Measurements from ENCODE around the gene BAIAP2.

DNA sequence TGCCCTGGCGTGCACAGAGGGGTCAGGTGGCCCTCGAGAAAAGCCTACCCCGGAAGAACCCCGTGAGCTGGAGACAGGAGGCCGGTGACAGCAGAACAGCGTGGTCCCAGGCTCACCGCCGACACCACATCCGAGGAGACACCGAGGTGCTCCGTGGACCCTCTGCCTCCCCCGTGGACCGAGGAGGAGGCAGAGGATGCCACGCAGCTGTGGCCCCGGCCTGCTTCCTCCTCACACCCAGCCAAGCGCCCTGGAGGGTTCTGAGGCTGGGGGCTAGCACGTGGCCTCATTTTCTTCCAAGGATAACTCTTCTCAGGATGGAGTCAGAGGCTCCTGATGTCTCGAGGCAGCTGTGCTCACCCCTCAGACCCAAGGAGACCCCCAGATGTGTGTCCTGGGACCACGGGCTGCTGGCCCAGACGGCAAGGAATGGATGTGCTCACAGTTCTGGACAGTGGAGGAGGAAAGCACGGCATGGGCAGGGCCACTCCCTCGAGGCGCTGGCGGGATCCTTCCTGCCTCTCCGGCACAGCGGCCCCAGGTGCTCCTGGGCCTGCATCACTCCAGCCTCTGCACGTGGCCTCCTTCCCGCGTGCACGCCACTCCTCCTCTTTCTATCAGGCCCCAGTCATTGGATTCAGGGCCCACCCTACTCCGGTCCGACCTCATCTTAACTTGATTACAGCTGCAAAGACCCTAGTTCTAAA, 125.9 kb downstream of the BAIAP2 start:
- TF ChIP-seq, protein P1, sequence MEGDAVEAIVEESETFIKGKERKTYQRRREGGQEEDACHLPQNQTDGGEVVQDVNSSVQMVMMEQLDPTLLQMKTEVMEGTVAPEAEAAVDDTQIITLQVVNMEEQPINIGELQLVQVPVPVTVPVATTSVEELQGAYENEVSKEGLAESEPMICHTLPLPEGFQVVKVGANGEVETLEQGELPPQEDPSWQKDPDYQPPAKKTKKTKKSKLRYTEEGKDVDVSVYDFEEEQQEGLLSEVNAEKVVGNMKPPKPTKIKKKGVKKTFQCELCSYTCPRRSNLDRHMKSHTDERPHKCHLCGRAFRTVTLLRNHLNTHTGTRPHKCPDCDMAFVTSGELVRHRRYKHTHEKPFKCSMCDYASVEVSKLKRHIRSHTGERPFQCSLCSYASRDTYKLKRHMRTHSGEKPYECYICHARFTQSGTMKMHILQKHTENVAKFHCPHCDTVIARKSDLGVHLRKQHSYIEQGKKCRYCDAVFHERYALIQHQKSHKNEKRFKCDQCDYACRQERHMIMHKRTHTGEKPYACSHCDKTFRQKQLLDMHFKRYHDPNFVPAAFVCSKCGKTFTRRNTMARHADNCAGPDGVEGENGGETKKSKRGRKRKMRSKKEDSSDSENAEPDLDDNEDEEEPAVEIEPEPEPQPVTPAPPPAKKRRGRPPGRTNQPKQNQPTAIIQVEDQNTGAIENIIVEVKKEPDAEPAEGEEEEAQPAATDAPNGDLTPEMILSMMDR (IDR thresholded peaks at IDR 0.05; ENCODE audit: extremely low read depth in 1 of 2, insufficient read depth in 1 of 2, low read depth in 1 of 2, low read length in 2 of 2) = no peak
- no peak for TF ChIP-seq POLR2AphosphoS5 (IDR thresholded peaks at IDR 0.05; ENCODE audit: insufficient read depth, low read depth, low read length)
- TF ChIP-seq MYC (IDR thresholded peaks at IDR 0.05; ENCODE audit: low read depth, low read length) = no peak
- no peak for TF ChIP-seq POLR2A (IDR thresholded peaks at IDR 0.05; ENCODE audit: low read depth, low read length)
- no peak for TF ChIP-seq EZH2 (IDR thresholded peaks at IDR 0.05; ENCODE audit: borderline replicate concordance, low read depth, low read length, severe bottlenecking)
- TF ChIP-seq JUN (IDR thresholded peaks at IDR 0.05; ENCODE audit: borderline replicate concordance, insufficient read depth, insufficient read length, low read depth) = no peak

Measured in endothelial cell of umbilical vein (primary cell).